Spleen (tissue), 7 donors: ENCODE data around the gene CNP.

ENCODE experiments used
- POLR2A ChIP-seq, 3 donors: fragments of 450-650 bp; IDR thresholded peaks; one replicate each; pipeline ENCODE4 v1.5.1; 2017; ENCODE audit warnings: antibody characterized with exemption in 3 of 3, mild to moderate bottlenecking in 1 of 3
- TF ChIP-seq, protein P1 (sequence below), 11 experiments: fragments of 200-600 bp in 7 of 11; fragments of 450-650 bp in 4 of 11; sonication (generic) in 4 of 11; IDR thresholded peaks in 8 of 11; conservative IDR thresholded peaks in 3 of 11; 1 replicate in 7 of 11; 2 replicates in 4 of 11; pipeline versions ENCODE4 v1.4.0 to v1.8.0; 2016 to 2021; ENCODE audit warnings: antibody characterized with exemption in 11 of 11, inconsistent platforms in 4 of 11, mild to moderate bottlenecking in 1 of 11
- donor health status: DM: no; HTN: no; CAD: no; lungs with moderate emphysema.
- donor health status: DM: no; HTN: no; CAD: no.
- donor health status: DM: no; HTN: no; CAD: no.

DNA sequence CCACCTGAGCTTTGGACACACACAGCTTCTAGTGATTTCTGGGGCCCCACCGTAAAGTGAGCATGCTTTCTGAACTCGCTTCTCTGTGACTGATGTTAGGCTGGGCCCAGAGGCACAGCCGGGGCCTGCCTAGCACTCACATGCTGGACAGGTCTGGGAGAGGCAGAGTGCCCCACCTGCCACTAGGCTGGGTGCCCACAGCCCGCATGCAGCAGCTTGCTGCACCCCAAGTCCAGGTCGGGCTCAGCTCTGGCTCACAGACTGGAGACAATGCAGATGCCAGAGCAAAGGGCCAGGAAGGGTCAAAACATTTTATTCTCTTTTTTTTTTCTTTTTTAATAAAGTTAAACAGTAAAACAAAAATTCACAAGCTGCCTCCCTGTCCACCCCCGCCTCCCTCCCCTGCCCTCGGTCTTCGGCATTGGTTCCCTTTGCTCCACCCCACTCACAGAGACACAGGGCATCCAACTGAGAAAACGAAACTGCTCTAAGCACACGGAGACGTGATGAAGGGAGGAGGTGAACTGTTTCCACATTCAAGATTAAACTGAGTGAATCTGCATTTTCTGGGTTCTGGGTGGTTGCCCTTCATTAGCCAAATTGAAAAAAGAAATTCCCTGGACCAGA is 9.7 kb downstream of the CNP start:
- no peak for TF ChIP-seq POLR2A (IDR thresholded peaks at IDR 0.05)
- TF ChIP-seq, protein P1, sequence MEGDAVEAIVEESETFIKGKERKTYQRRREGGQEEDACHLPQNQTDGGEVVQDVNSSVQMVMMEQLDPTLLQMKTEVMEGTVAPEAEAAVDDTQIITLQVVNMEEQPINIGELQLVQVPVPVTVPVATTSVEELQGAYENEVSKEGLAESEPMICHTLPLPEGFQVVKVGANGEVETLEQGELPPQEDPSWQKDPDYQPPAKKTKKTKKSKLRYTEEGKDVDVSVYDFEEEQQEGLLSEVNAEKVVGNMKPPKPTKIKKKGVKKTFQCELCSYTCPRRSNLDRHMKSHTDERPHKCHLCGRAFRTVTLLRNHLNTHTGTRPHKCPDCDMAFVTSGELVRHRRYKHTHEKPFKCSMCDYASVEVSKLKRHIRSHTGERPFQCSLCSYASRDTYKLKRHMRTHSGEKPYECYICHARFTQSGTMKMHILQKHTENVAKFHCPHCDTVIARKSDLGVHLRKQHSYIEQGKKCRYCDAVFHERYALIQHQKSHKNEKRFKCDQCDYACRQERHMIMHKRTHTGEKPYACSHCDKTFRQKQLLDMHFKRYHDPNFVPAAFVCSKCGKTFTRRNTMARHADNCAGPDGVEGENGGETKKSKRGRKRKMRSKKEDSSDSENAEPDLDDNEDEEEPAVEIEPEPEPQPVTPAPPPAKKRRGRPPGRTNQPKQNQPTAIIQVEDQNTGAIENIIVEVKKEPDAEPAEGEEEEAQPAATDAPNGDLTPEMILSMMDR (IDR thresholded peaks at IDR 0.05 in 8 of 11, conservative IDR thresholded peaks at IDR 0.05 in 3 of 11) = no peak
